ENCODE results near the gene CHMP1A. TPM values are rescaled to one million over a fixed set of nuclear protein-coding genes. Genes with fewer than 3 reads are reported as not detected.
"Not testable (repeated sequence)": the region's sequence is repeated elsewhere in the genome, so short reads cannot be mapped to it uniquely, and the experiment has no call there.

The CHMP1A gene
- total RNA-seq, 1 donor = 126 TPM

DNA sequence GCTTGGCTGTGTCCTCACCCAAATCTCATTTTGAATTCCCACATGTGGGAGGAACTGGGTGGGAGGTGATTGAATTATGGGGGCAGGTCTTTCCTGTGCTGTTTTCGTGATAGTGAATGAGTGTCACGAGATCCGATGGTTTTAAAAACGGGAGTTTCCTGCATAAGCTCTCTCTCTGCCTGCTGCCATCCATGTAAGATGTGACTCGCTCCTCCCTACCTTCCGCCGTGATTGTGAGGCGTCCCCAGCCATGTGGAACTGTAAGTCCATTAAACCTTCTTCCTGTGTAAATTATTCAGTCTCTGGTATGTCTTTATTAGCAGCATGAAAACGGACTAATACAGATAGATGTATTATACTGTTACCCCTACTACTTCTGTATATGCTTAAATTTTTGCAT lies 3.7 kb upstream of the CHMP1A start:
- DNase-seq (ENCODE audit: low read depth in 2 of 3, low spot score in 2 of 3) = no peak

DNA sequence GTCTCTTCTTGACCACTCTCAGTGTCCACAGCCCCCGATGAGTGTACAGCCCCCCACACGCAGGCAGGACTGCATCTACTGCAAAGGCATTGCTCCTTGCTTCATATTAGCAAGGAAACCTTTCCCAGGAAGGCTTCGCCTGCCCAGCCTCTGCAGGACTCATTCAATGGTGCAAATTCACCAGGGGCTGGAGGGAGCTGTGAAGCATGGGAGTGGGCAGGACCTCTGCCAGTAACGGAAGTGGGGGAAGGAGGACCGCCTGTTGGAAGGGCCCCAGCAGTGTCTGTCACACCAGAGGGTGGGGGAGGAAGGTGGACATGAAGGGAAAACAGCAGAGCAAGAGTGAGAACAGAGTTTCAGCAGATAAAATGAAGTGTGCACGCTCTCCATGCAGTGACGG lies 2.6 kb upstream of the CHMP1A start:
- DNase-seq (ENCODE audit: low read depth in 2 of 3, low spot score in 2 of 3) = no peak

DNA sequence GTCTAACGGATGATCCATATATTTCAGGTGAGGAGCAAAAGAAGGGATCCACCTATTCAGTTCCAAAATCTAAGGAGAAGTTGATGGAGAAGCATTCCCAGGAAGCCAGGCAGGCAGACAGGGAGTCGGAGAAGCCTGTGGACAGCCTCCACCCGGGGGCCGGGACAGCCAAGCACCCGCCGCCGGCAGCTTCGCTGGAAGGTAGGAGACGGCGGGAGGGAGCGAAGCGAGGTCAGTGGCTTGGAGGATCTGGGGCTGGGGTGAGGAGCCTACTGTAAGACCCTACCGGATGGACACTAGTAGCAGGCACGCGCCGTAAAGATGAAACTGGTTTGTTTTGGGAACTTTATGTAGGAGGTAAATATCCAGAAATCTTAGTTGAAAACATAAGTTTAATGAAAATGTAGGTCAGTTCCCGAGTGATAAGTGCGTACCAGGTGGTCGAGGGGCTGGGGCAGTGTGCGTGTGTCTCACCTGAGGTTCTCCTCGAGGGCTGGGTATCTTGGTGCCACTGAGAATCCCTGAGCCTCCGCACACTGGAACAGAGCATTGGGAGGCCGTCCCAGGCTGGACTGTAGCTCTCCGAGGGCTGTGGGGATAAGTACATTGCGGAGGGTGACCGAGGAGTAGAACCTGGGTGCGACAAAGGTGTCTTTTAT lies 842 bp upstream of the CHMP1A start:
- DNase-seq (ENCODE audit: low read depth in 2 of 3, low spot score in 2 of 3) = no peak

DNA sequence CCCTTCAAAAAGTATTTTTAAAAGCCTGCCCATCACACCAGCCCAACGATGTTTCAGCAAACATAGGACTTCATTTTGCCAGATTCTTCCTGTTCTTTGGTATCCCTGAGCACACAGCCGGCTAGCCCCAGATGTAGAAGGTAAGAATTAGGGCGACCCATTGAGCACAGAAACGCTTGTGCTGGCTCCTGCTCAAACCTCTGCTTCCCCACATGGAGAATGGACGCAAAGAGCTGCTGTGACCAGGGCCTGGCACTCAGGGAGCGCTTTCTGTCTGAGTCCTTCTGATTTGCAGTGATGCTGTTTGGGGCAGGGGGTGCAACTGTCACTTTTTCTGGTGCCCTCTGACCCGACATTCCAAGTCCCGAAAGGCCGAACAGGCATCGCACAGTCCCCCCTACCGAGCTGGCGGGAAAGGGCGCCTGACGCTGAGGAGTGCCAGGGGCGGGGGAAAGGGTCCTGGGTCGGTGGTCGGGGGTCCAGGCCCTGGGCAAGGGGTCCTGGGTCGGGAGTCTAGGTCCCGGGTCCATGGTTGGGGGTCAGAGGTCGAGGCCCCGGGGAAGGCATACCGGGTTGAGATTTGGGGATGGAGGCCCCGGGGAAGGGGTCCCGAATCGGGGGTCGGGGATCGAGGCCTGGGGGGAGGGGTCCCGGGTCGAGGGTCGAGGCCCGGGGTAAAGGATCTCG lies 930 bp downstream of the CHMP1A start:
- DNase-seq (ENCODE audit: low read depth in 2 of 3, low spot score in 2 of 3) = no peak

DNA sequence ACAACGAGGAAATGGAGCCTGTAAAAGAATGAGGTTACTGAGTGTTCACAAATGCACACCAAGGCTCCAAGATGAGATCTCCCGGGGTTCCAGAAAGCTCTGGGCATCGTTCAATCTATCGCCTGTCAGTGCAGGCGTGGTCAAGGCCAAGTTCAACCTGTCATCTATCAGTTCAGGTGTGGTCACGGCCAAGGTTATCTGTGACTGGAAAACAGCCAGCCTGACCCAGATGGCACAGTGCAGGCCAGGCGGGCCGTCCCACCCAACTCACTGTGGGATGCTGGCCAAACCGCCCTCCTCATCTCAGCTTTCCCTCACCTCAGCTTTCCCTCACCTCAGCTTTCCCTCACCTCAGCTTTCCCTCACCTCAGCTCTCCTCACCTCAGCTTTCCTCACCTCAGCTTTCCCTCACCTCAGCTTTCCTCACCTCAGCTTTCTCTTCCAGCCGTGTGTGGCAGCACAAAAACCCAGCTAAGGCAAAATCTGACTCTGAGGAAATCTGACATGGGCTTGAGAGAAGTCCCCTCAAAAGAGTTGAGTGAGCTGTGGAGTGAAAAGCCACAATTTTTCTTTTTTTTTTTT lies 2.4 kb downstream of the CHMP1A start:
- no peak for DNase-seq (ENCODE audit: low read depth in 2 of 3, low spot score in 2 of 3)

DNA sequence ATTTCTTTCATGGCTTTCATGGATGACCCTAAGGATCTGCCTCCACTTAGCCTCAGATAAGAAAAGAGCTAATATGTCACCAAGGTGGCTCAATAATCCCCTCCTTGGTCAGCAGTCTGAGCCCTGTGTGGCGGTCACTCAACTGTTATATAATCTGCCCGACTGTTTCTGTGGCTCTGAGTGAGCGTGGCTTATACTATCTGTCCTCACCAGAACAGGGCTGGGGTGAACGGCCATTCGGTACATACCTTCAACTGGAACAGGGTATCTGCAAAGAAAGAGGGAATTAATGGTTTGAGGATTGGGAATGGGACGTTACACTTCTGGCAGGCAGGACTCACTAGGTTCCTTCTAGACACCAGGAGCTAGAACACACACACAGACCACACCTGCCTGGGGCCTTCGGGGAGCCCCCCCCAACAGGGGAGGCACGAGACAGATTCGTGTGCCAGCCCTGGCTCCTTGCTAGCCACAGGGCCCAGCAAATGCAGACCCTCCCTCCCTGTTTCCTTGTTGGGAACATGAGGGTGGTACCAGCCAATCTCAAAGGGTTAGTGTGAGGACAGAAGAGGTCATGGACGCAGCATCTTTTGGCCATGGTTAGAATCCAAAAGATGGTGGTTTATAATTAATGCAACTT lies 3.7 kb downstream of the CHMP1A start:
- DNase-seq (ENCODE audit: low read depth in 2 of 3, low spot score in 2 of 3) = no peak

GRCh38 chr16:89651584-89651983 lies 5.9 kb downstream of the CHMP1A start:
- DNase-seq (ENCODE audit: low read depth in 2 of 3, low spot score in 2 of 3) = no peak

DNA sequence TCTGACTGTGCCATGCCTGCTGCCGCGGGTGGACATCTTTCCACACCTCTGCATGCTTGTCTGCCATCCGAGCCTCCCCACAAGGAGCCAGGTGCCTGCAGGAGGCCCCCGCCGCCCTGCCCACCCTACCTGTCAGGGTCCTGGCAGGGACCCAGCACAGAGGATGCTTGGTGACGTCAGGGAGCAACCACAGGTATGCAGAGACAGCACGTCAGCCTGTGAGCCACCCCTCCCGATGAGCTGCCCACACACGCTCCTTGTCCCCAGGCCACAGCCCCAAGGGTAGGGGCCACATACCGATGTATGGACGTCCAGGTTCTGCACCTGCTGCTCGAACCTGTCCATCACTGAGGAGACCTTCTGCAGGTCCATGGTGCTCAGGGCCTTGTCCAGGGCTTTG lies 10.6 kb downstream of the CHMP1A start:
- DNase-seq (ENCODE audit: low read depth in 2 of 3, low spot score in 2 of 3) = no peak

- no peak for DNase-seq (ENCODE audit: low read depth in 2 of 3, low spot score in 2 of 3)
These were observed 11.2 kb downstream of the CHMP1A start for GRCh38 chr16:89646270-89646669.

DNA sequence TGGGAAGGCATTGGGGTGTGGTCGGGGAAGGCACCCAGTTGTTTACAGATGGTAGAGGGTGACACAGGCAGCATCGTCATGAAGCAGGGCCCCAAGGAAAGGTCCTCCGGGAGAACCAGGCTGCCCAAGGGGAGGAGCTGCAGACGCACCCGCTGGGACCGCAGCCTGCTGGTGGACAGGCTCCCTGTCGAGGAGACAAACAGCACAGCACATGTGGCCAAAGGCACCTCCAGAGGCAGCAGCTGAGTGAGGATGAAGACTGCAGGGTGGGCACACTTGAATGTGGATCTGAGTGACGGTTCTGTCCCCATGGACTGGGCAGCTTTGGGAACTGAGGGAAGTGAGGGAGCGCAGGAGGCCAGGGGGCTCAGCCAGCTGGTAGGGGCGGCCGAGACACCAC lies 12.4 kb downstream of the CHMP1A start:
- DNase-seq (ENCODE audit: low read depth in 2 of 3, low spot score in 2 of 3) = no peak

GRCh38 chr16:89643769-89644300 lies 13.7 kb downstream of the CHMP1A start:
- no peak for DNase-seq (ENCODE audit: low read depth in 2 of 3, low spot score in 2 of 3)

DNA sequence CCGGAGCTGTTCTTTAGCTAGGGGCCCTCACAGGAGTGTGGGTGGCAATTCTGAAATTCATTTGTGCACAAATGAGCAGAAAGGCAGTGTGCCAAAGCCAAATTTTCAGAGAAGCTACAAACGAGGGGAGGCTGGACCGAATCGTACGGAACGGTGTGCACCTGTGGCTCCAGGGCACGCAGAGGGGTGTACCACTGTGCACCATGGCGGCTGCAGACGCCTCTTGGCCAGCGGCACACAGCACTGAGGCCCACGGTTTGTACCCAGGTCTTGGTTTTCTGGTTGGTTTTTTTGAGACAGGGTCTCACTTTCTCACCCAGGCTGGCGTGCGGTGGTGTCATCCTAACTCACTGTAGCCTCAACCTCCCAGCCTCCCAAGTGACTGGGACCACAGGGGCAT lies 14.9 kb downstream of the CHMP1A start:
- DNase-seq (ENCODE audit: low read depth in 2 of 3, low spot score in 2 of 3) = no peak

- DNase-seq (ENCODE audit: low read depth in 2 of 3, low spot score in 2 of 3) = no peak
These were observed 15.9 kb downstream of the CHMP1A start for GRCh38 chr16:89641458-89642119.

DNA sequence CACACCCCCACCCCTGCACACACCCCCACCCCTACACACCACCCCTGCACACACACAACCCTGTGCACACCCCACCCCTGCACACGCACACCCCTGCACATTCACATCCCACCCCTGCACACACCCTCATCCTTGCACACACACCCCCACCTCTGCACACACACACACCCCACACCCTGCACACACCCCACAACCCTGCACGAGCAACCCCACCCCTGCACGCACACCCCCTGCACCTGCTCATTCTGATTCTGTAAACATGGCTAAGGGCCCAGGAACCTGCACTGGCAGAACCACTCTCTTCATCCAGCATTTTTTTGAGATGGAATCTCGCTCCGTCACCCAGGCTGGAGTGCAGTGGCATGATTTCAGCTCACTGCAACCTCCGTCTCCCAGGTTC lies 18.1 kb downstream of the CHMP1A start:
- no peak for DNase-seq (ENCODE audit: low read depth in 2 of 3, low spot score in 2 of 3)

DNA sequence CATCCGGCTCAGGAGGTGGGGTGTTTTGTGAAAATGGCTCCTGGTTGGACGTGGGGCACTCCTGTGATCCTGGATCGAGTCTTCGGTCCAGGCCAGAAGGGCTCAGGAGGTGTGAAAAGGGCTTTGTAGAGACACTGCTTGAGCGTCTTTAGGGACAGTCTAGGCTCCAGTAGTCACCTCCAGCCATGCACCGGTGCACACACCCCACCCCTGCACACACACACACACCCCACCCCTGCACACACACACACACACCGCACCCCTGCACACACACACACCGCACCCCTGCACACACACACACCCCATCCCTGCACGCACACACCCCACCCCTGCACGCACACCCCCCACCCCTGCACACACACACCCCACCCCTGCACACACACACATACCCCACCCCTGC lies 19.1 kb downstream of the CHMP1A start:
- DNase-seq (ENCODE audit: low read depth in 2 of 3, low spot score in 2 of 3) = no peak

DNA sequence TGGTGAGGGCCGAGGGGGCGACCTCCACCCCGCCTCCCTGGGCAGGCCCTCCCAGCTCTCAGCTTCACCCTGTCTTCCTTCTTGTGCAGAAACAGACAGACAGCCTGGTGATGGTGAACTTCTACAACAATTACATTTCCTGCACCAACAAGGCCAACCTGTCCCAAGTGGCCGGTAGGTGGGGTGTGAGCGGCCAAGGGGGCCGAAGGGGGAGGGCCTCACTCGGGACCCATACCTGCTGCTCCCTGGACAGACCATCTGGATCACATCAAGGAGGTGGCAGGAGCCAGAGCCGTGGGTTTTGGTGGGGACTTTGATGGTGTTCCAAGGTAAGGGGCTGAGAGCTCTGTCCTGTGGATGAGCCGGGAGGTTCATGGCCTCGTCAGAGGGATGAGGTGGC lies 20.1 kb downstream of the CHMP1A start:
- DNase-seq (ENCODE audit: low read depth in 2 of 3, low spot score in 2 of 3) = no peak

DNA sequence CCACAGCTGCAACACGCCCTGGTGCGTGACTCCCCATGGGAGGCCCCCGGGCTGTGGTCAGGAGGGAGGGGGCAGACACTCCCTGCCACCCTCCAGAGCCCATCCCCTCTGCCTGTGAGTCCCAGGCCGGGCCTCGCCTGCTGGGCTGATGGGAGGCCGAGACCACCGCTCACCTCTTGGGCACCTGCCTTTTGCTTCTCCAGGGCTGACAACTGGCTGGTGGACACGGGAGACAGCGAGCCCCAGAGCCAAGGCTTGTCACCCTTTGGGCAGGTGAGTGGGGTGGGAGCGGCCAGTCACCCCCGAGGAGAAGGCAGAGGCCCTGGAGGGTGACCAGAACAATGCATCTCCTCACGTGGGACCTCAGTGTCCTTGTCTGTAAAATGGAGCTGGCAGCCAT lies 20.8 kb downstream of the CHMP1A start:
- DNase-seq (ENCODE audit: low read depth in 2 of 3, low spot score in 2 of 3) = no peak

GRCh38 chr16:89634463-89635385 lies 22.8 kb downstream of the CHMP1A start:
- not testable (repeated sequence) for DNase-seq (ENCODE audit: low read depth in 2 of 3, low spot score in 2 of 3)

GRCh38 chr16:89633064-89633631 lies 24.4 kb downstream of the CHMP1A start:
- no peak for DNase-seq (ENCODE audit: low read depth in 2 of 3, low spot score in 2 of 3)
